ENCODE results near the gene BARHL1.

DNA sequence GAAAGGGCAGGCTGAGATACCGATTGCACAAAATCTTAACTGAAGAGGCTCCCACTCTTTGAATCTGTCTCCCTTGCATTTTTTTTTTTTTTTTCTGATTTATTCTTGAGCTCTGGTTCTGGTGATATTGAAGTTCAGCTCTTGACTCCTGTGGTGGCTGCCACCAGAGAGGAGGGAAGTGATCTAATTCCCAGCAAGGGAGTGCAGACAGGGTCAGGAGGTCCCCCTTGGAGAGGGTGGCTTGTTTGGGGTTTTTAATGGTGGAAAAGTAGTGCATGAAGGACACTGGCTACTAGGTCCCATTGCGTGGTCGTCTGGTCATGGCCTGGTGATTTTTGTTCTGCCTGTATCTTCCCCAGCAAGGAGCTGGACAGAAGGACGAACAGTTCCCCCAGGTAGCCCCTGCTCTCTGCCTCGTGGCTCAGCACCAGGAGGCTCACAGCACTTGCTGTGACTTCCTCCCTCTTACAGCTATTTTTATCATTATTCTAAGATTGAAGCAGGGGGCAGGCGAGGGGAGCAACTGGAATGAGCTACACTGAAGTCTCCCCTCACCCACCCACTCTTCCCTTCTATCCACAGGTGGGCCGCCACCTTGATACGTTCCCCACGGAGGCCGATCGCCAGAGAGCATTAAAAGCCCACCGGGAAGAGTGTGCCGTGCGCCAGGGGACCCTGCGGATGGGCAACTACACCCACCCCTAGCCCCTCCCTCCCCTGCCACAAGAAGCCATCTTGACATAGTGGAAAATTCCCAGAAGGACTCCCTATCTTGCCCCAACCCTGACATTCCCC lies 10.4 kb upstream of the BARHL1 start:
- TF ChIP-seq, protein P1, sequence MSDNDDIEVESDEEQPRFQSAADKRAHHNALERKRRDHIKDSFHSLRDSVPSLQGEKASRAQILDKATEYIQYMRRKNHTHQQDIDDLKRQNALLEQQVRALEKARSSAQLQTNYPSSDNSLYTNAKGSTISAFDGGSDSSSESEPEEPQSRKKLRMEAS (CRISPR knock-in tag; IDR thresholded peaks at IDR 0.05): no peak
- no peak for TF ChIP-seq NR3C1 (CRISPR knock-in tag; conservative IDR thresholded peaks at IDR 0.05; ENCODE audit: low read depth)
- no peak for TF ChIP-seq RORB (CRISPR knock-in tag; IDR thresholded peaks at IDR 0.05)
- TF ChIP-seq CTCF (IDR thresholded peaks at IDR 0.05): no peak

Data from WTC11 (cell line).